Keratinocyte (primary cell): Measurements from ENCODE around the gene MX2. TPM values are rescaled to one million over a fixed set of nuclear protein-coding genes. Genes with fewer than 3 reads are reported as not detected.

Experiments used
- DNase-seq: peaks from one replicate; pipeline ENCODE4 v3.0.0-alpha.2; 2011; ENCODE audit warnings: low read depth, missing footprints, low spot score
- FAIRE-seq: peaks from 2 replicates; lab custom pipeline; 2011; peaks lifted over from hg19 to GRCh38; lab: Jason Lieb, UNC
- H2AFZ ChIP-seq: 2 replicates; pipeline ENCODE4 v1.6.0; 2012; ENCODE audit warnings: low read length, control low read depth, inconsistent platforms; ENCODE audit not compliant: control insufficient read depth
- H3K27ac ChIP-seq: 2 replicates; pipeline ENCODE4 v1.5.1; 2011; ENCODE audit warnings: low read length; ENCODE audit not compliant: control insufficient read depth, insufficient read depth
- H3K27me3 ChIP-seq: 3 replicates; pipeline ENCODE4 v1.6.0; 2011; ENCODE audit warnings: low read length; ENCODE audit not compliant: control insufficient read depth, insufficient read depth; ENCODE audit errors: extremely low read depth
- H3K36me3 ChIP-seq, 2 experiments: 2 replicates in 1 of 2; 3 replicates in 1 of 2; pipeline ENCODE4 v1.5.1; 2011; ENCODE audit warnings: low read length in 2 of 2, mild to moderate bottlenecking in 1 of 2; ENCODE audit not compliant: control insufficient read depth in 2 of 2, insufficient read depth in 2 of 2; ENCODE audit errors: extremely low read depth in 1 of 2
- H3K4me1 ChIP-seq: 3 replicates; pipeline ENCODE4 v1.5.1; 2011; ENCODE audit warnings: low read length; ENCODE audit not compliant: control insufficient read depth, insufficient read depth; ENCODE audit errors: extremely low read depth
- H3K4me2 ChIP-seq: 3 replicates; pipeline ENCODE4 v1.6.0; 2011; ENCODE audit warnings: low read depth, low read length; ENCODE audit not compliant: control insufficient read depth, insufficient read depth; ENCODE audit errors: extremely low read depth
- H3K4me3 ChIP-seq, 3 experiments: fragments of 200-600 bp in 1 of 3; sonication (generic) in 1 of 3; 2 replicates in 2 of 3; 3 replicates in 1 of 3; pipeline ENCODE4 v1.5.1; 2011 to 2016; ENCODE audit warnings: low read length in 3 of 3, mild to moderate bottlenecking in 3 of 3, control low read depth in 2 of 3, inconsistent platforms in 1 of 3, low read depth in 1 of 3, mixed read lengths in 1 of 3, mixed run types in 1 of 3, moderate library complexity in 1 of 3; ENCODE audit not compliant: control insufficient read depth in 2 of 3, insufficient read depth in 2 of 3; ENCODE audit errors: extremely low read depth in 1 of 3
- H3K79me2 ChIP-seq: 2 replicates; pipeline ENCODE4 v1.6.0; 2012; ENCODE audit warnings: low read length; ENCODE audit not compliant: control insufficient read depth, insufficient read depth
- H3K9ac ChIP-seq: 3 replicates; pipeline ENCODE4 v1.6.0; 2011; ENCODE audit warnings: low read length; ENCODE audit not compliant: control insufficient read depth, insufficient read depth; ENCODE audit errors: extremely low read depth
- H3K9me1 ChIP-seq: 3 replicates; pipeline ENCODE4 v1.6.0; 2011; ENCODE audit warnings: low read length; ENCODE audit not compliant: control insufficient read depth, insufficient read depth; ENCODE audit errors: extremely low read depth
- H3K9me3 ChIP-seq: 2 replicates; pipeline ENCODE4 v1.5.1; 2012; ENCODE audit warnings: low read depth, low read length; ENCODE audit not compliant: control insufficient read depth
- H4K20me1 ChIP-seq: 3 replicates; pipeline ENCODE4 v1.6.0; 2011; ENCODE audit warnings: low read length; ENCODE audit not compliant: control insufficient read depth, insufficient read depth; ENCODE audit errors: extremely low read depth
- EZH2 ChIP-seq: IDR thresholded peaks from one replicate; pipeline ENCODE4 v1.6.1; 2012; ENCODE audit warnings: inconsistent platforms, mild to moderate bottlenecking, low read length, moderate library complexity
- dilution Hi-C: fragments of 300-500 bp; cut with MboI; formaldehyde crosslinking; loops from one replicate; pipeline ENCODE4 v1.7.0; 2020; ENCODE audit warnings: low sequenced_read_pairs; ENCODE audit not compliant: extremely low pct_ligation_motif_present
- polyA plus RNA-seq, 5 experiments: library from polyadenylated mRNA; depleted of rRNA in 3 of 5; stranded (reverse) in 3 of 5; stranded (forward) in 1 of 5; unstranded in 1 of 5; fragments of >200 nt; gene quantifications; 1 replicate in 1 of 5; 2 replicates in 3 of 5; 3 replicates in 1 of 5; pipeline versions ENCODE4 v1.2.1 to v1.2.3, GENCODE V29; 2011 to 2012; ENCODE audit warnings: missing spikeins in 2 of 5, low read depth in 1 of 5, low replicate concordance in 1 of 5
- TF ChIP-seq, protein P1 (sequence below), 3 experiments: IDR thresholded peaks in 1 of 3; conservative IDR thresholded peaks in 1 of 3; optimal IDR thresholded peaks in 1 of 3; 2 replicates in 2 of 3; 3 replicates in 1 of 3; pipeline versions ENCODE3 to v1.5.1; 2011; ENCODE audit warnings: low read length in 3 of 3, mild to moderate bottlenecking in 3 of 3, moderate library complexity in 2 of 3, control low read depth in 1 of 3, inconsistent platforms in 1 of 3; ENCODE audit not compliant: insufficient read depth in 2 of 3; ENCODE audit errors: extremely low read depth in 1 of 3

Gene MX2
- polyA plus RNA-seq, 1 donor (not counting 4 experiments of a cell fraction or from before 2014, with no cell fraction given): 7.1 TPM

DNA sequence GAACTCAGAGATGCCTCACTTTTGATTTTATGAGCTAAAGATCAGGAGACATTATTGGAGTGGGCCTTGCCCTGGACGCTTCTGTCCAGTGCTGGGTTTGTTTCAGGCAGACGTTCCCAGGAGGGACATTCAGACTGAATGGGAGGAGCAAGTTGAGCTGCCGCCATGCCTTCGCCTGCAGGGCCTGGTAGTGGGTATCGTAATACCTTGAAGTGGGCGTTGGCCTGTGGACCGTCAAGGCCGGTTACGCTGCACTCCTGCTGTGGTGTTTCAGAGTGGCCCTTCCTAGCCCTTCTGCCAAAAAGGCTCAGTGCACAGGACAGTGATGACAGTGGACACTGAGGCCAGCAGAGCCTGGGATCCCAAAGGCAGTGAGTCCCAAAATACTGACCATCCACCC lies 43.6 kb upstream of the MX2 start:
- dilution Hi-C loops: no loop called here
- H2AFZ ChIP-seq: no peak overlapping the region
- H3K27me3 ChIP-seq: peaks cover 54% of the 10 kb centered on the region
- no peaks in the 10 kb centered on the region for H3K4me1 ChIP-seq
- no peak for FAIRE-seq
- no peak overlapping the region for H3K9ac ChIP-seq
- no peaks in the 10 kb centered on the region for H3K9me1 ChIP-seq
- H4K20me1 ChIP-seq: no peaks in the 10 kb centered on the region
- H3K79me2 ChIP-seq: no peaks in the 10 kb centered on the region
- TF ChIP-seq, protein P1, sequence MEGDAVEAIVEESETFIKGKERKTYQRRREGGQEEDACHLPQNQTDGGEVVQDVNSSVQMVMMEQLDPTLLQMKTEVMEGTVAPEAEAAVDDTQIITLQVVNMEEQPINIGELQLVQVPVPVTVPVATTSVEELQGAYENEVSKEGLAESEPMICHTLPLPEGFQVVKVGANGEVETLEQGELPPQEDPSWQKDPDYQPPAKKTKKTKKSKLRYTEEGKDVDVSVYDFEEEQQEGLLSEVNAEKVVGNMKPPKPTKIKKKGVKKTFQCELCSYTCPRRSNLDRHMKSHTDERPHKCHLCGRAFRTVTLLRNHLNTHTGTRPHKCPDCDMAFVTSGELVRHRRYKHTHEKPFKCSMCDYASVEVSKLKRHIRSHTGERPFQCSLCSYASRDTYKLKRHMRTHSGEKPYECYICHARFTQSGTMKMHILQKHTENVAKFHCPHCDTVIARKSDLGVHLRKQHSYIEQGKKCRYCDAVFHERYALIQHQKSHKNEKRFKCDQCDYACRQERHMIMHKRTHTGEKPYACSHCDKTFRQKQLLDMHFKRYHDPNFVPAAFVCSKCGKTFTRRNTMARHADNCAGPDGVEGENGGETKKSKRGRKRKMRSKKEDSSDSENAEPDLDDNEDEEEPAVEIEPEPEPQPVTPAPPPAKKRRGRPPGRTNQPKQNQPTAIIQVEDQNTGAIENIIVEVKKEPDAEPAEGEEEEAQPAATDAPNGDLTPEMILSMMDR (optimal IDR thresholded peaks at IDR 0.05 in 1 of 3, IDR thresholded peaks at IDR 0.05 in 1 of 3, conservative IDR thresholded peaks at IDR 0.05 in 1 of 3; ENCODE audit: extremely low read depth in 1 of 3, insufficient read depth in 2 of 3, low read length in 3 of 3): no peak
- no peak for TF ChIP-seq EZH2
- no peak overlapping the region for H3K27ac ChIP-seq
- H3K4me3 ChIP-seq: no peak overlapping the region
- DNase-seq: no peak
- no peaks in the 10 kb centered on the region for H3K36me3 ChIP-seq
- no peaks in the 10 kb centered on the region for H3K9me3 ChIP-seq
- no peak overlapping the region for H3K4me2 ChIP-seq

DNA sequence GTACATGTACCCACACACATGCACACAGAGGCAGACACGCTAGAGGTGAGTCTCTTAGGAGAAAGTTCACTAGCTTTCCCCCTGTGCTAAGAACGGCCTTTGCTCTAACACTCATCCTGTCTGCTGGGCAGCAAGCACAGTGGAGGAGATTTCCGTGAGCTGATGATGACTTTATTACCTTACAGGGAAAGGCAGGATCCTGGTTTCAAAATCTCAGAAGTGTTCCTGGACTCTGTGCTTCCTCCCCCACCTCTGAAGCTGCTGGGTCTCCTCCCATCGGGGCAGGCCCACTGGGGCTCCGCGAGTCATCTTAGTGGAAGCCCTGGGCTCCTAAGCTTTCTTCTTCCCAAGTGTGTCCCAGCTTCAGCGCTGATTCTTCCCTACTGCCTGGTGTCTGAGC lies 42.6 kb upstream of the MX2 start:
- no peaks in the 10 kb centered on the region for H4K20me1 ChIP-seq
- no peaks in the 10 kb centered on the region for H3K9me1 ChIP-seq
- peaks cover 57% of the 10 kb centered on the region for H3K27me3 ChIP-seq
- H3K4me3 ChIP-seq: no peak overlapping the region
- no peaks in the 10 kb centered on the region for H3K79me2 ChIP-seq
- dilution Hi-C loops: no loop called here
- no peak overlapping the region for H2AFZ ChIP-seq
- no peak for TF ChIP-seq EZH2
- TF ChIP-seq, protein P1 (optimal IDR thresholded peaks at IDR 0.05 in 1 of 3, IDR thresholded peaks at IDR 0.05 in 1 of 3, conservative IDR thresholded peaks at IDR 0.05 in 1 of 3; ENCODE audit: extremely low read depth in 1 of 3, insufficient read depth in 2 of 3, low read length in 3 of 3): no peak
- DNase-seq (no peak), FAIRE-seq (no peak)
- no peaks in the 10 kb centered on the region for H3K36me3 ChIP-seq
- H3K9ac ChIP-seq: no peak overlapping the region
- H3K4me2 ChIP-seq: no peak overlapping the region
- no peaks in the 10 kb centered on the region for H3K4me1 ChIP-seq
- H3K9me3 ChIP-seq: no peaks in the 10 kb centered on the region
- H3K27ac ChIP-seq: no peak overlapping the region
